ENCODE results near the gene WDR26. TPM values are rescaled to one million over a fixed set of nuclear protein-coding genes. Genes with fewer than 3 reads are reported as not detected.

Gene WDR26
- total RNA-seq, 4 donors from 2014 or later = 45.9 to 76.9 (median 65.7) TPM

DNA sequence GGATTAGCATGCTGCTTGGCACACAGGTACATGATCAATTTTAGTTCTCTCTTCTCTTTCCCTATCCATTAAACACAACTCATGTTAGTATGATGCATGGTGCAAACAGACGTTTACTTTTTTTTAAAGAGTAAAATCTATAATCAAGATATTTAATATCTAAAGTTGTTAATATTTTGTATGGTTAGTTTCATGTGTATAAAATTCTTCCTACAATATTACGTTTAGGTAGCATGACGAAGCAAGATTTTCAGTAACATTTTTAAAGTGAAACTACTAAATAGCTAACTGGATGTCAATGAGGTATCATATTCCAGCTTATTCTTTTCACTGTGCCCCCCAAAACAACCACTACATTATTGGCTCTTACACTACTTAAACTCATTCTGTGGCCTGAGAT lies 41.3 kb downstream of the WDR26 start:
- intact Hi-C loops (cut with DNase I; ENCODE audit: low total_unique reads) = no loop called here
- no peaks in the 10 kb centered on the region for H3K9me3 ChIP-seq
- no peak overlapping the region for H3K27ac ChIP-seq
- no peaks in the 10 kb centered on the region for H3K4me1 ChIP-seq
- TF ChIP-seq, protein P1, sequence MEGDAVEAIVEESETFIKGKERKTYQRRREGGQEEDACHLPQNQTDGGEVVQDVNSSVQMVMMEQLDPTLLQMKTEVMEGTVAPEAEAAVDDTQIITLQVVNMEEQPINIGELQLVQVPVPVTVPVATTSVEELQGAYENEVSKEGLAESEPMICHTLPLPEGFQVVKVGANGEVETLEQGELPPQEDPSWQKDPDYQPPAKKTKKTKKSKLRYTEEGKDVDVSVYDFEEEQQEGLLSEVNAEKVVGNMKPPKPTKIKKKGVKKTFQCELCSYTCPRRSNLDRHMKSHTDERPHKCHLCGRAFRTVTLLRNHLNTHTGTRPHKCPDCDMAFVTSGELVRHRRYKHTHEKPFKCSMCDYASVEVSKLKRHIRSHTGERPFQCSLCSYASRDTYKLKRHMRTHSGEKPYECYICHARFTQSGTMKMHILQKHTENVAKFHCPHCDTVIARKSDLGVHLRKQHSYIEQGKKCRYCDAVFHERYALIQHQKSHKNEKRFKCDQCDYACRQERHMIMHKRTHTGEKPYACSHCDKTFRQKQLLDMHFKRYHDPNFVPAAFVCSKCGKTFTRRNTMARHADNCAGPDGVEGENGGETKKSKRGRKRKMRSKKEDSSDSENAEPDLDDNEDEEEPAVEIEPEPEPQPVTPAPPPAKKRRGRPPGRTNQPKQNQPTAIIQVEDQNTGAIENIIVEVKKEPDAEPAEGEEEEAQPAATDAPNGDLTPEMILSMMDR (IDR thresholded peaks at IDR 0.05) = no peak
- no peak for TF ChIP-seq POLR2A (IDR thresholded peaks at IDR 0.05)
- DNase-seq = no peak
- H3K27me3 ChIP-seq = no peaks in the 10 kb centered on the region
- no peak overlapping the region for H3K4me3 ChIP-seq
- H3K36me3 ChIP-seq = no peaks in the 10 kb centered on the region

GRCh38 chr1:224392411-224393249 lies 42.0 kb downstream of the WDR26 start:
- no peaks in the 10 kb centered on the region for H3K27me3 ChIP-seq
- H3K36me3 ChIP-seq = no peaks in the 10 kb centered on the region
- intact Hi-C loops (cut with DNase I; ENCODE audit: low total_unique reads) = no loop called here
- DNase-seq = no peak
- H3K9me3 ChIP-seq = no peaks in the 10 kb centered on the region
- TF ChIP-seq POLR2A (IDR thresholded peaks at IDR 0.05) = no peak
- TF ChIP-seq, protein P1 (IDR thresholded peaks at IDR 0.05) = no peak
- no peak overlapping the region for H3K4me3 ChIP-seq
- H3K4me1 ChIP-seq = no peaks in the 10 kb centered on the region
- no peak overlapping the region for H3K27ac ChIP-seq

DNA sequence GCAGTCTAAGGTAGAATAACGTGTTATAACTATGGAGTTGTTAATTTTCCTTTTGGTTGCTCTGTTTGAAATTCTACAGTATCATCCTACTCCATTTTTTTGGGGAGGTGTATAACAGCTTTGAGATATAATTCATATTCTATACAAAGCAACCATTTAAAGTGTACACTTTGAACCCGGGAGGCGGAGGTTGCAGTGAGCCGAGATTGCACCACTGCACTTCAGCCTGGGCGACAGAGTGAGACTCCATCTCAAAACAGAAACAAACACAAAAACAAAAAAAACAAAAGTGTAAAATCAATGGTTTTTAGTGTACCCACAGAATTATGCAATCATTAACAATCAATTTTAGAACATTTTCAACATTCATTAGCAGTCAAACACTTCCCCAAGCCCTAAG lies 44.1 kb downstream of the WDR26 start:
- Histone ChIP-seq H3K27ac (no peak overlapping the region), H3K36me3 (no peaks in the 10 kb centered on the region), H3K4me1 (no peaks in the 10 kb centered on the region), H3K9me3 (no peaks in the 10 kb centered on the region), H3K4me3 (no peak overlapping the region), H3K27me3 (no peaks in the 10 kb centered on the region)
- intact Hi-C loops (cut with DNase I; ENCODE audit: low total_unique reads) = no loop called here
- TF ChIP-seq, protein P1 (IDR thresholded peaks at IDR 0.05) = no peak
- no peak for TF ChIP-seq POLR2A (IDR thresholded peaks at IDR 0.05)
- no peak for DNase-seq

- DNase-seq = no peak
- H3K9me3 ChIP-seq = no peaks in the 10 kb centered on the region
- H3K27ac ChIP-seq = no peak overlapping the region
- H3K4me1 ChIP-seq = no peaks in the 10 kb centered on the region
- TF ChIP-seq, protein P1 (IDR thresholded peaks at IDR 0.05) = no peak
- no peak for TF ChIP-seq POLR2A (IDR thresholded peaks at IDR 0.05)
- intact Hi-C loops (cut with DNase I; ENCODE audit: low total_unique reads) = no loop called here
- no peaks in the 10 kb centered on the region for H3K36me3 ChIP-seq
- H3K27me3 ChIP-seq = no peaks in the 10 kb centered on the region
- H3K4me3 ChIP-seq = no peak overlapping the region
Measured at GRCh38 chr1:224387943-224388342, 46.7 kb downstream of the WDR26 start.

- Histone ChIP-seq H3K36me3 (no peaks in the 10 kb centered on the region), H3K4me1 (no peaks in the 10 kb centered on the region), H3K4me3 (no peak overlapping the region), H3K27ac (no peak overlapping the region), H3K9me3 (no peaks in the 10 kb centered on the region), H3K27me3 (no peaks in the 10 kb centered on the region)
- intact Hi-C loops (cut with DNase I; ENCODE audit: low total_unique reads) = no loop called here
- no peak for DNase-seq
- TF ChIP-seq, protein P1 (IDR thresholded peaks at IDR 0.05) = no peak
- no peak for TF ChIP-seq POLR2A (IDR thresholded peaks at IDR 0.05)
Measured at GRCh38 chr1:224387302-224387912, 47.2 kb downstream of the WDR26 start.
